Progenitor cell of endocrine pancreas (in vitro differentiated cells): ENCODE data around the gene GLIS1. TPM values are rescaled to one million over a fixed set of nuclear protein-coding genes. Genes with fewer than 3 reads are reported as not detected.

Experiments
- DNase-seq: peaks from one replicate; pipeline ENCODE4 v3.0.0; 2021; ENCODE audit warnings: low spot score; ENCODE audit not compliant: unreplicated experiment
- H3K27ac Mint-ChIP-seq: 2 replicates; pipeline ENCODE4 v1.8.0; 2021; ENCODE audit warnings: mild to moderate bottlenecking, moderate library complexity, mixed read lengths
- H3K27me3 Mint-ChIP-seq: 2 replicates; pipeline ENCODE4 v1.8.0; 2021; ENCODE audit warnings: mixed read lengths
- H3K36me3 Mint-ChIP-seq: 2 replicates; pipeline ENCODE4 v1.8.0; 2022; ENCODE audit warnings: mixed read lengths; ENCODE audit not compliant: insufficient read depth
- H3K4me1 Mint-ChIP-seq: 2 replicates; pipeline ENCODE4 v1.8.0; 2021; ENCODE audit warnings: low read depth, mixed read lengths
- H3K4me3 Mint-ChIP-seq: 2 replicates; pipeline ENCODE4 v1.8.0; 2021; ENCODE audit warnings: low read depth, mild to moderate bottlenecking, moderate library complexity, mixed read lengths
- H3K9me3 Mint-ChIP-seq: 2 replicates; pipeline ENCODE4 v1.8.0; 2021; ENCODE audit warnings: low read depth, mixed read lengths
- CTCF ChIP-seq: fragments of 200-600 bp; sonication (generic); IDR thresholded peaks from one replicate; pipeline ENCODE4 v1.5.0; 2021; ENCODE audit warnings: antibody characterized with exemption, mild to moderate bottlenecking; ENCODE audit not compliant: unreplicated experiment
- total RNA-seq: library from RNA; stranded (reverse); gene quantifications from 2 replicates; pipeline ENCODE4 v1.2.1, GENCODE V29; 2021

GLIS1 gene
- total RNA-seq, 1 donor from 2014 or later, result not detected

GRCh38 chr1:53595906-53596305 lies 143.1 kb downstream of the GLIS1 start:
- Mint-ChIP-seq H3K36me3 (no peaks in the 10 kb centered on the region), H3K4me1 (peaks cover 4% of the 10 kb centered on the region), H3K4me3 (no peak overlapping the region), H3K27ac (peak overlapping the region; percentile 29), H3K27me3 (peaks cover 4% of the 10 kb centered on the region), H3K9me3 (no peaks in the 10 kb centered on the region)
- no peak for TF ChIP-seq CTCF
- DNase-seq, result no peak

GRCh38 chr1:53594391-53595180 lies 144.4 kb downstream of the GLIS1 start:
- H3K36me3 Mint-ChIP-seq, result no peaks in the 10 kb centered on the region
- no peak overlapping the region for H3K27ac Mint-ChIP-seq
- no peak for DNase-seq
- H3K27me3 Mint-ChIP-seq, result peaks cover 3% of the 10 kb centered on the region
- no peak overlapping the region for H3K4me3 Mint-ChIP-seq
- peaks cover 4% of the 10 kb centered on the region for H3K4me1 Mint-ChIP-seq
- no peak for TF ChIP-seq CTCF
- H3K9me3 Mint-ChIP-seq, result no peaks in the 10 kb centered on the region

- peak; percentile 49 for DNase-seq
- peak; percentile 64 for TF ChIP-seq CTCF
- Mint-ChIP-seq H3K36me3 (no peaks in the 10 kb centered on the region), H3K4me3 (no peak overlapping the region), H3K27ac (no peak overlapping the region), H3K9me3 (no peaks in the 10 kb centered on the region), H3K27me3 (peaks cover 3% of the 10 kb centered on the region), H3K4me1 (peaks cover 4% of the 10 kb centered on the region)
These were observed 145.1 kb downstream of the GLIS1 start for GRCh38 chr1:53593758-53594380.

- Mint-ChIP-seq H3K9me3 (no peaks in the 10 kb centered on the region), H3K4me1 (peaks cover 4% of the 10 kb centered on the region), H3K36me3 (no peaks in the 10 kb centered on the region), H3K27ac (no peak overlapping the region), H3K27me3 (peaks cover 6% of the 10 kb centered on the region), H3K4me3 (no peak overlapping the region)
- no peak for DNase-seq
- no peak for TF ChIP-seq CTCF
These were observed 145.8 kb downstream of the GLIS1 start for GRCh38 chr1:53592985-53593757.

GRCh38 chr1:53592521-53592982 lies 146.4 kb downstream of the GLIS1 start:
- no peaks in the 10 kb centered on the region for H3K9me3 Mint-ChIP-seq
- H3K4me3 Mint-ChIP-seq, result no peak overlapping the region
- TF ChIP-seq CTCF, result peak; percentile 51
- no peaks in the 10 kb centered on the region for H3K36me3 Mint-ChIP-seq
- H3K27ac Mint-ChIP-seq, result no peak overlapping the region
- H3K27me3 Mint-ChIP-seq, result peaks cover 11% of the 10 kb centered on the region
- H3K4me1 Mint-ChIP-seq, result peaks cover 4% of the 10 kb centered on the region
- DNase-seq, result peak; percentile 44
